Measurements from ENCODE around the gene STAT4. TPM values are rescaled to one million over a fixed set of nuclear protein-coding genes. Genes with fewer than 3 reads are reported as not detected.

The STAT4 gene
- total RNA-seq, 4 donors from 2014 or later, result 0.34 to 2.7 (median 0.81) TPM; not detected in 1

DNA sequence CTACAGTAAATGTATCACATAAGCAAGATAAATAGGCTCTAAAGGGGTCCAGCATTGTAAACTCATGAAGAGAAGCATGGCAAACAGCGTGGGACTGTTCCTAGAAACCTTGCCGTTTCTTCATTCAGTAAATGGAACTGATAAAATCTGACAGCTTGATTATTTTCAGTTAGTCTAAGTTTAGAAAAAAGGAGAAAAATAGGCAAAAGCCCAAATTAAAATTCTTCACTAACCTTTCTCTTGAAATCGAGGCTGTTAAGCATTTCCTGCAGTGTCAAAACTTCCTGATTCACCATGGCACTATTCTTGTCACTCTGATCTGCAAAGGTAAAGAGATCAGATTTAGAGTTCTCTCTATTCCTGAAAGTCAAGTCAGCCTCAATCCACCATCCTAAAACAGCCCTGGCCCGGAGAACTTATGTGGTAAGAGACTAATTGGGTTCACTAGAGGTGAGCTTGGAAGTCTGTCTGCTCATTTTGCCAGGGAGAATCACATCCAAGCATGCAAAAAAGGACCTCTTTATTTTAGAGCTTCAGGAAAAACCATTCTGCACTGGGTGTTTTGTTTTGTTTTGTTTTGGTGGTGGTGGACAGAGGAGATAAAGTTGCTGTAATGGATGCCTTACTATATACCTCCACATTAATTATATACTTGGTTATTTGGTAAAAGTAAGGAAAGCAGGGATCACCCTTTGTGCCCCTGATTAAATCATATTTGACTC, 84.4 kb downstream of the STAT4 start:
- Histone ChIP-seq H3K9me3 (no peaks in the 10 kb centered on the region), H3K27me3 (no peaks in the 10 kb centered on the region), H3K36me3 (no peaks in the 10 kb centered on the region), H3K4me3 (no peak overlapping the region), H3K4me1 (peaks cover 7% of the 10 kb centered on the region), H3K27ac (no peak overlapping the region)
- WGBS, result 35% methylated on average over 4 of the region's 4 CpGs
- DNase-seq (ENCODE audit: low spot score in 2 of 2), result no peak
- TF ChIP-seq, protein P1, sequence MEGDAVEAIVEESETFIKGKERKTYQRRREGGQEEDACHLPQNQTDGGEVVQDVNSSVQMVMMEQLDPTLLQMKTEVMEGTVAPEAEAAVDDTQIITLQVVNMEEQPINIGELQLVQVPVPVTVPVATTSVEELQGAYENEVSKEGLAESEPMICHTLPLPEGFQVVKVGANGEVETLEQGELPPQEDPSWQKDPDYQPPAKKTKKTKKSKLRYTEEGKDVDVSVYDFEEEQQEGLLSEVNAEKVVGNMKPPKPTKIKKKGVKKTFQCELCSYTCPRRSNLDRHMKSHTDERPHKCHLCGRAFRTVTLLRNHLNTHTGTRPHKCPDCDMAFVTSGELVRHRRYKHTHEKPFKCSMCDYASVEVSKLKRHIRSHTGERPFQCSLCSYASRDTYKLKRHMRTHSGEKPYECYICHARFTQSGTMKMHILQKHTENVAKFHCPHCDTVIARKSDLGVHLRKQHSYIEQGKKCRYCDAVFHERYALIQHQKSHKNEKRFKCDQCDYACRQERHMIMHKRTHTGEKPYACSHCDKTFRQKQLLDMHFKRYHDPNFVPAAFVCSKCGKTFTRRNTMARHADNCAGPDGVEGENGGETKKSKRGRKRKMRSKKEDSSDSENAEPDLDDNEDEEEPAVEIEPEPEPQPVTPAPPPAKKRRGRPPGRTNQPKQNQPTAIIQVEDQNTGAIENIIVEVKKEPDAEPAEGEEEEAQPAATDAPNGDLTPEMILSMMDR (IDR thresholded peaks at IDR 0.05), result no peak
- TF ChIP-seq EP300 (IDR thresholded peaks at IDR 0.05), result no peak
- TF ChIP-seq POLR2A (IDR thresholded peaks at IDR 0.05), result no peak
- no peak for TF ChIP-seq POLR2AphosphoS5 (IDR thresholded peaks at IDR 0.05)

DNA sequence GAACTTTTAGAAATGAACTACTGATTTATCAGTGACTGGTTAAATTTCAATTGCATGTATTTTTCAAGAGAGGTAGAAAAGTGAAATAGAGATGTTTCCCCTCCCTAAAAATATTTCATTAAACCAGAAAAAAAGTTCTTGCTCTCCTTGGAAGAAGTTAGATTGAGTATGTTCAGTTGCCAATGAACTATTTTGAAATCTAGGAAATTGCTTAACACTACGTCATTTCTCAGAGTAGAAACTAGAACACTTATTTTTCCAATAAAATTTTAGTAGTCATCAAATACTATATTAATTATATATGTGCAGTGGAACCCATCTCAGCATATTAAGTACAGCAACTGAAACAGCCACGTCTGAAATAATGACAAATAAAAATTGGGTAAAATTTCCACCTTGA, 85.0 kb downstream of the STAT4 start:
- no peak for TF ChIP-seq EP300 (IDR thresholded peaks at IDR 0.05)
- TF ChIP-seq, protein P1 (IDR thresholded peaks at IDR 0.05), result no peak
- no peak for TF ChIP-seq POLR2AphosphoS5 (IDR thresholded peaks at IDR 0.05)
- TF ChIP-seq POLR2A (IDR thresholded peaks at IDR 0.05), result no peak
- Histone ChIP-seq H3K36me3 (no peaks in the 10 kb centered on the region), H3K9me3 (no peaks in the 10 kb centered on the region), H3K27ac (no peak overlapping the region), H3K4me1 (peaks cover 7% of the 10 kb centered on the region), H3K4me3 (no peak overlapping the region), H3K27me3 (no peaks in the 10 kb centered on the region)
- 64% methylated on average over 2 of the region's 2 CpGs for WGBS
- no peak for DNase-seq (ENCODE audit: low spot score in 2 of 2)

- TF ChIP-seq POLR2A (IDR thresholded peaks at IDR 0.05) (no peak), POLR2AphosphoS5 (IDR thresholded peaks at IDR 0.05) (no peak), EP300 (IDR thresholded peaks at IDR 0.05) (no peak)
- TF ChIP-seq, protein P1 (IDR thresholded peaks at IDR 0.05), result no peak
- no peak for DNase-seq (ENCODE audit: low spot score in 2 of 2)
- H3K27me3 ChIP-seq, result no peaks in the 10 kb centered on the region
- 79% methylated on average over 9 of the region's 9 CpGs for WGBS
- H3K36me3 ChIP-seq, result no peaks in the 10 kb centered on the region
- no peak overlapping the region for H3K4me3 ChIP-seq
- H3K9me3 ChIP-seq, result no peaks in the 10 kb centered on the region
- H3K27ac ChIP-seq, result no peak overlapping the region
- peaks cover 7% of the 10 kb centered on the region for H3K4me1 ChIP-seq
Measured at GRCh38 chr2:191064590-191064989, 86.2 kb downstream of the STAT4 start.

- DNase-seq (ENCODE audit: low spot score in 2 of 2), result no peak
- Histone ChIP-seq H3K36me3 (no peaks in the 10 kb centered on the region), H3K4me1 (peaks cover 7% of the 10 kb centered on the region), H3K27me3 (no peaks in the 10 kb centered on the region), H3K9me3 (no peaks in the 10 kb centered on the region), H3K4me3 (no peak overlapping the region), H3K27ac (no peak overlapping the region)
- TF ChIP-seq POLR2A (IDR thresholded peaks at IDR 0.05), result no peak
- TF ChIP-seq, protein P1 (IDR thresholded peaks at IDR 0.05), result no peak
- no peak for TF ChIP-seq POLR2AphosphoS5 (IDR thresholded peaks at IDR 0.05)
- 100% methylated on average over 1 of the region's 1 CpG for WGBS
Measured at GRCh38 chr2:191063584-191063983, 87.2 kb downstream of the STAT4 start.

DNA sequence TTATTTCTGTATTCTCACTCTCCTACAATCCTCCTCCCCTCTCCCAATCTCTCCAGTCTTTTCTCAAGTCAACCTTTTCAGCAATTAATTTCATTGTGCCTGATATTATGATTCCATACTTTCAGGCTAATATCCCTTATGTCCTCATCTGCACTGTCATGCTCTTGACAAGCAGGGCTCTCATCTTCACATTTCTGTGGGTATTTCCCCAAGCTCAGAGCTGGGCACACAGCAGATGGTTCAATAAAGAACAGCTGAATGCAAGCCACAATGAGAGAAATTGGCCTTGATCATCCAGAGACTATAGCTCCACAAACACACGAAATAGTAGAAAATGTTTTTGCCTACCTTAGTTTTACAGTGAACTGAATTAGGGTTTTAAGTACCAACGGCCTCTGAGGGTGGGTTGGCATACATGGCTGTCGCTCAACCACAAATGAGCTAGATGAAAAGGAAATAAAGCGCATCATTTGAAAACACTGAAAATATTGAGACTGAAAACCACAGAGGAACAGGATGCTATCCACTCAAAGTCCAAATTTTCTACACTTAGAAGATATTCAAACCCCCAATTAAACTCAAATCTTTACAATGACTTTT, 89.3 kb downstream of the STAT4 start:
- H3K4me3 ChIP-seq, result no peak overlapping the region

More for the DNA sequence above, 89.3 kb downstream of the STAT4 start:
- Histone ChIP-seq H3K4me1 (peaks cover 6% of the 10 kb centered on the region), H3K9me3 (no peaks in the 10 kb centered on the region), H3K27ac (no peak overlapping the region), H3K36me3 (no peaks in the 10 kb centered on the region), H3K27me3 (no peaks in the 10 kb centered on the region)
- no peak for DNase-seq (ENCODE audit: low spot score in 2 of 2)
- WGBS, result 89% methylated on average over 4 of the region's 4 CpGs
- TF ChIP-seq EP300 (IDR thresholded peaks at IDR 0.05) (no peak), POLR2A (IDR thresholded peaks at IDR 0.05) (no peak)
